HG03066 (cell line): Measurements from ENCODE around the gene INPP4B.

Source experiments
- ATAC-seq: cut with Tn5 transposase; IDR thresholded peaks from one replicate; pipeline ENCODE4 v1.9.1; 2021; ENCODE audit warnings: low read depth; ENCODE audit not compliant: unreplicated experiment

The INPP4B gene

DNA sequence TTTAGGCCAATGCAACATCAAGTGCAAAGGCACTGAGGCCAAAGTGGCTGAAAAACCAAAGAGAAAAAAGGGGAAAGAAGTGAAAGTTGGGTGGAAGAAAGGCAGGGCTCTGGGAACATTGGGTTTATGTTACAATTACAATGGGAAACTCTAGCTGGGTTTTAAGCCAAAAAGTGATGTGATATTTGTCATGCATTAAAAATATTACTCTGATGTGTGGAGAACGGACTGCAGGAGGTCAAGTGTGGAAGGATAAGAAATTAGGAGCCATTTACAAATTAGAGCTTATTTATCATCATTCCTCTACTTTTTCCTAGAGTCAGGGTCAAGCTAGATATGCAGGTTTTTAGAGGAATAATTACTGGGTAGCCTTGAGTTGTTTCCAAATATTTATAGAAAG, 516.8 kb downstream of the INPP4B start:
- ATAC-seq, result no peak

DNA sequence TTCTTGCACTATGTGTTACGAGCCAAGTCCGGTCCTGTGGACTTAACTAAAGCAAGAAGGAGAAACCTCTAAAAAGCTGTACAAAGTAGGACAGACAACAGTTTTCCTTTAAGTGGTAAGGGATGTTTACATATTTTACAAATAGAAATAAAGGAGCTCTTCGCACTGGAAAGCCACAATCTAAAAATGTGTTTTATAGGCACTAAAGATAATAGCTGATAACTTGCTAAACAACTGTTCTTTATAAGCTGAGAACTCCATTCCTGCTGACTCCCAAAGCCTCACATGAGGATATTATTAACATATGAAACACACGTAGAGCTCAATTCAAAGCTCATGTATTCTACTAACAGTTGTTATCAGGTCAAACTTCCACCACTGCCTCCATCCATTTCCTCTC, 519.9 kb downstream of the INPP4B start:
- ATAC-seq, result no peak

DNA sequence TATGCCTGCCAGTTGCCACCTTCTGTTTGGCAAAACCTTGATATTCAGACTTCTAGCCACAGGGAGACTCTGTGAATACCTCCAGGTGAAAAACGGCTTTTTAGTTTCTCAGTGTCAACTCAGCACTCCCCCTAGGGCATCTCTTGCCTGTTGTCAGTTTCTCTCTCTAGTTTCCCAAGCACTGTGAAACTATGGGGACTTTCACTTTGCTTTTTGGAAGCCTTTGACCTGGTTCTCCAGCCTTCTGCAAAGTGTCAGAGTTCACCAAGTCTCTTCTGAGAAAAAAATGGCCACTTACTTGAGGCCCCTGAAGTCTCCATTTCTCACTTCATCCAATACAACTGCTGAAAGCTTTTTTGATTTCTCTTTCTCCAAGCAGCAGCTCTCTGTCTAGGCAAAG, 521.5 kb downstream of the INPP4B start:
- ATAC-seq, result no peak

DNA sequence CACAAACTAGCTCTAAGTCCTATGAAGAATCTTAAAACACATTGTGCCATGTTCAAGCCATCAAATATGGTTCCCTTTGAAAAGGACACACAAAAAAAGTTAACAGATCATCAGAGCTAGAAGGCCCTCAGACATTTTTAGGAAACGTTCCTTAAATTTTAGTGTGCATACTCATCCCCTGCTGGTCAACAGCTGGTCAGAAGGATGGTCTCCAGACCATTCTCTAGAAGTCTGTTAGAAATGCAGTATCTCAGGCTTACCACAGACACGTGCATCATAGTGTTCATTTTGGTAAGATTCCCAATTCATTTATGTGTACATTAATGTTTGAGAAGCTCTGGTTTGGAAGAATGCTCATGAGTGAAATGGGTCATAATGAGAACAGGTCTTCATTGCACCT, 523.1 kb downstream of the INPP4B start:
- no peak for ATAC-seq

DNA sequence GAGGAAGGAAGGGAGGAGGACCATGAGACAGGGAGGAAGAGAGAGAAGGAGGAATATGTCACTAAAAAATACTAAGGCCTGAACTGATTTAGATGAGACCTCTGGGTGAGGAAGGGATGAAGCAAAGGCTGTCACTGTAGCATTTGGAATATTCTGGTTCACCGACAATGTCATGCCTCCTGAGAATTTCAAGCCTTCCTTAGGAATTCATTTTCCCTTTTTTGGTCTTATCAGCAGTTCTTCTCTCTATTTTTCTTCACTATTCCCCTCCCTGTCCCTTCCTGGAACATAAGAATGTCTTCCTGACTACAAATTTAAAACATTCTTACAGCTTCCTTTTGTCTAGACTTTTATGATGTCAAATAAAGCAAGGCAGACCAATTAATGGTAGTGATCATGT, 527.8 kb downstream of the INPP4B start:
- ATAC-seq, result no peak

DNA sequence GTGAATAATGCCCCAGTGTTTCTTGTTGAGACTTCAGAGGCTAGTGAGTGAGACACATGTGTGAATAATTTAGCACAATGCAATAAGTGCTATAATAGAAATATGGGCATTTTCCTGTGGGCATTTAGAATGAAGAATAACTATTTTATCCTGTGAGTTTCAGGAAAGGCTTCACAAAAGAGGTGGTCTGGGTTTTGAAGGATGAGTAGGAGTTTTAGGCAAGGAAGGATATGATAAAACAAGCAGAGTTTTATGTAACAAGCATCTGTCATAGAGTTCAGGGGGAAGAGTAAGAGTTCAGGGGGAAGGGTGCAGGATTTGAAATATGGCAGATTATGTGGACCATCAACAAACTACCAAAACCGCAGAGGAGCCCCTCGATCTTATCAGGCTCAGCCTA, 529.2 kb downstream of the INPP4B start:
- ATAC-seq, result no peak

DNA sequence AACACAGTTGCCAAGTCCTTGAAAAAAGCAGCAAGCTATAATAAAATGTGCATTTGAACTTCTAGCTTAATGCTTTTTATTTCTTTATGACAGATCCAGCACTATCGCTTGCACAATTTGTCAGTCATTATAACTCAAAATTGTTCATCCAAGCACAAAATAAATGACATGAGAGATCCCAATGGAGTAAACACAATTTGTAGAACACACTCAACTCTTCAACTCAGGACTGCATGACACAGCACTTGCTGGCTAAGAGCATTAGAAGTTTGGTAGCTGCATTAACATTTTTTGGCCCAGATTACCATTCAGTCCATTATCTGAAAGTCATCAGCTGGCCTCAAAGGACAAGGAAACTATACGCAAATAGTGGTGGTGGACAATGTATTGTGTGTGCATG, 530.1 kb downstream of the INPP4B start:
- ATAC-seq, result no peak

DNA sequence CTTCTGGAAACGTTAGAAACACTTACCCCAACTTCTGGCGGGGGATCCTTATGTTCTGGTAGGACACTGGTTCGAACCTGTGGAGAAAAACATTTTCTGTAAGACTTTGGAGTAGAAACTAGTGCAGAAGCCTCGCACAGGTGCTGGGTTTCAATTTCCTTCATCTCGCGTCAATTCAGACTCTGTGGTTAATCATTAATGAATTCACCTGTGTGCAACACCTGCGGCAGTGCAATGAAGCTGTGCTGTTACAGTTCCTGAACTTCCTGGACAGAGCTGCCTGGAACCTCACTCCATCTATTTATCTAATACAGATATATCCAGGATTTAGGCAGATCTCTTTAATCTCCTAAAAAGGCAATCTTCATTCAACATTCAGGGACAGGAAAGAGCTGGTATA, 531.4 kb downstream of the INPP4B start:
- ATAC-seq, result no peak

DNA sequence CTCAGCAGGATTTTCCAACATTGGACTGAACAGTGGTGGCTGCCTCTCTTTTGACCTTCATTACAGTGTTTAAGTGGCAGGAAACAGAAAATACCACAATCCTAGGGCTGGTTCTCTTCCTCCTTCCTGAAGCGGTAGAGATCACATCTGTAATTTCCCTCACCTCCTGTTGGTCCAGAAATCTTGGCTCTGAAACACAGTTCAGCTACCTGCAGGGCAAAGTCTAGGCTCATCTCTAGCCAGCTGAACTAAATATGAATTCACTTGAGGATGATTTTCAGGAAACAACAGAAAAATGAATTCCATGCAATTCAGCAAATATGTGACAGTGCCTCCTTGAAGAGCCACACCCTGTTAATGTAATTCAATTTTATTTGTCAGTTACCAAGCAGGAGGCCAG, 531.9 kb downstream of the INPP4B start:
- no peak for ATAC-seq

DNA sequence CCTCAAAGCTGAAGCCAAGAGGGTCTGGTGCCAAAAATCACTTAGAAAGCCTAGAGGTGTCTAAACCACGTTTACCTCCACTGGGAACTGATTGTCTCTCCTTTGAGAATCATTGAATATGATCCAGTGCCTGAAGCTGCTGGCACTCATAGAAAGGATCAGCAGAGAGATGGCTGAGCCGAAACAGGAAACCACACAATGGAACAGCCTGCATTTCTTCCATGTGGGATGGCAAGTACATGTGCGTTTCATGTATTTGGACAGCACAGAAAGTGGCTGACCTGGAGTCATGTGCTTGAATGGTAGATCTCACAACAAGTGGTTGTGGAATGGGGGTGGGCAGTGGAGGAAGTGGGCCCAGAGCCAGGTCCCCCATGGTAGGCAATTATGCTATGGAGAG, 533.7 kb downstream of the INPP4B start:
- no peak for ATAC-seq

DNA sequence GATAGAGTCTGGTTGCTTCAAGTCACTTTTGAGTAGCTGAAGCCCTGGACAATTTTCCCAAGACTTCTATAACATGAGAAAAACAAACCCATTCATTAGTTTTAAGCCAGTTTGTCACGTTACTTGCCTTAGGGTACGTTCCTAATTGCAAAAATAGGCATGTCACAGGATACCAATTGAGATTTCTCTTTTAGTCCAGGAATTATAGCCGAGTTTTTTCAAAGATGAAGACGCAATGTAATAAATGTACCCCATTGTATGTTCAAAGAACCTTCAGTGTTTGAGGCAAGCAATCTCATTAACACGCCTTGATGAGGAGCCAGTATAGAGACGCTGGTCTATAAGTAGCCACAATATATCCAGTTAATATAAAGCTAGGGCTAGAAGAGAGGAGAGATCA, 534.2 kb downstream of the INPP4B start:
- ATAC-seq, result no peak

DNA sequence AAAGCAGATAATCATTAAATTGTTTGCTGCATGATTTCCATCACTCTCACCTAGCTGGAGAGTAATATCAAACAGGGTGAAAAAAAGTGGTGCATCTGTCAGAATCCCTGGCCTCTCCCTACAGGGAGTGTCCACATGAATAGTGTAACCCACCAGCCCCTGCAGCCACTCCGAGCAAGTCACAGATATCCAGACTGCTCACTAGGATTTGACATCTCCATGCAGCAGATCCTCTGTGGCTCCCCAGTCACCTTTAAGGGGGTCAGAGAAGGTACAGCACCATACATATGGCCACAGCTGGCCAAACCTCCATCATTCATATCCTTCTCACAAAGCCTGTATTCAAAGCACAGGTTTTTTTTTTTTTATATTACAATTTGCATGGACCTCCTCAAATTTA, 536.3 kb downstream of the INPP4B start:
- ATAC-seq, result no peak

DNA sequence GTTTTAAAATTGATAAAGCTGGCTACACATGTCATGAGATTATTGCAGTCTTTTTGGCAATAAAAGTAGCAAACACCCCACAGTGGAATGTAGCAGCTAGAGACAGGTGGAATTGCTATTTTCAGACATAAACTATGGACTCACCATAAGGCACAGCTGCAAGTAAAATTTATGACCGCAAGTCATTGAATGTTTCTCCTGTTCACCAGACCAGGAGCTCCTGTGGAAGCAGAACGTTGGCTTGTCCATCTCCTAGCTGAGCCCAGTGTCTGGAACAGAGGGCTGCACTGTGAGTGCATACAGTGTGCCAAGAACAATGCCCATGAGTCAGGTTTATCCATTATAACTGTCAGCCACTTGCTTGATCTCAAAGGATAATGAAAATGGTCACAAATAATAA, 538.2 kb downstream of the INPP4B start:
- no peak for ATAC-seq

DNA sequence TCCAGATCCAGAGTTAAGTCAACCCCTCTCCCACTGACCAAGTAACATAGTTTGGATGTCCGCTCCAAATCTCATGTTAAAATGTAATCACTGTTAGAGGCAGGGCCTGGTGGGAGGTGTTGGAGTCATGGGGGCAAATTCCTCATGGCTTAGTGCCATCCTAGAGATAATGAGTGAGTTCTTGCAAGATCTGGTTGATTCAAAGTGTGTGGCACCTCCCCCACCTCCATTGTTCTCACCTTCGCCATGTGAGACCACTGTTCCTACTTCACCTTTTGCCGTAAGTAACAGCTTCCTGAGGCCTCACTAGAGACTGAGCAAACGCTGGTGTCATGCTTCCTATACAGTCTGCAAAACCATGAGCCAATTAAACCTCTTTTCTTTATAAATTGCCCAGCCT, 548.8 kb downstream of the INPP4B start:
- ATAC-seq, result no peak

DNA sequence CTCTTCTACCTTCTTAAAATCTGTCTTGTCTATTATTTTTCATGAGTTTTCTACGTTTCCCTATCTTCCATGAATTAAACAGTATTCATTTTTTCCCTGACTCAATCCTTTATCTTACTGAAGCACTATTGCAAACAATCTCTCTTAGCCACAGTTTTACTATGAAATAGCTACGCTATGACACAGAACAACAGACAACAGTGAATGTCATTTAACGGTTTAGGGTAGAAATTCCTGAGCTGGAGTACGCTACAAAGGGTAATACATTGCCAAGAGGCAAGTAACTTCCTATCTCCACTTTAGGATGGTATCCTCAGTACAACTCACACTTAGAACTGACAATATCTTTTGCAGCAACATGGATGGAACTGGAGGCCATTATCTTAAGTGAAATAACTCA, 552.6 kb downstream of the INPP4B start:
- ATAC-seq, result no peak

DNA sequence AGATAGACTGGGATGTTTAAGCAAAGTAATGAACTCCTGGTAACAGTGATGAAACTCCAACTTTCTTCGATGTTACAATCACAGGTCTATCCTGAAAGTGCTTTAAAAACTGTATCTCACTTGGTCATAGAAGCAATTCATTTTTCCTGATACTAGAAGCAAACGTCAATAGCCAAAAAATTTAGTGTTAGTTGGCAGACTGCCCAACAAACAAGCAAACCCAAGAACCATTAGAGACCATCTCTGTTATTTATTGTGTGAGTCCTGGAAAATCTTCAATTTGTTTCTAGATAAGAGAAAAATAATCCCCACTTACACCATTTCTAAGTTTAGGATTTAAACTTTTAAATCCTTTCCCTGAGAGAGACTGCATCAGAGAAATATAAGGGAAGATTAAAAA, 553.9 kb downstream of the INPP4B start:
- ATAC-seq, result no peak

DNA sequence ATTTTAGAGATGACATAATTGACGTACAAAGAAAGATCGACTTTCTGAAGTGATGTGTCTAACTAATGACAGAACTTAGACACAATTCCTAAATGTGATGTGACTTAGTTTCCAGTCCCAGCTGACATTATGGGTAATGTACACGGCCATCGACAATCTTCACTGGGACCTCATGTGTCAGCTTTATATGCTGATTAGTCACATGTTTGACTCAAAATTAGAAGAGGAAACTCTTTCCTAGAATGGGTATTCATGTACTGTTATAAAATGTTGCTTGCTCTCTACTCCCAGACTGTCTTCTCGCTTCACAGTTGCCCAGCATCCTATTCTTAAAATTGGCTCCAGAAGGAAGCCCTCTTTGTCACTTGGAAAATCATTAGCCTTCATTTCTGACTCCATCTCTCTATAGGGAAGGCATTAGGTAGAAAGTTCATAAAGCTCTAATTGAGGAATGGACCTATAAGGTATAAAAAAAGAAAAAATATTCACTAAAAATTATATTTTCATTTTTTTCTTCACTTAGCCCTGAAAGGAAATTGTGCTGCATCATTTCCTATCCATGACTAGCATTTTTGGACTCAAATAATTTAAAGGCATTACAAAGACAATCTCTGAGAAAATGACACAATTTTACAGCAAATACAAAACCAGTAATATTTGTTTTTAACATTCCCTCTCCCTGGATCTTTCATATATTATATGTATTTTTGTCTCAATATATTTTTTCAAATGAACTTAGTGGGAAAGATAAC, 554.6 kb downstream of the INPP4B start:
- no peak for ATAC-seq

DNA sequence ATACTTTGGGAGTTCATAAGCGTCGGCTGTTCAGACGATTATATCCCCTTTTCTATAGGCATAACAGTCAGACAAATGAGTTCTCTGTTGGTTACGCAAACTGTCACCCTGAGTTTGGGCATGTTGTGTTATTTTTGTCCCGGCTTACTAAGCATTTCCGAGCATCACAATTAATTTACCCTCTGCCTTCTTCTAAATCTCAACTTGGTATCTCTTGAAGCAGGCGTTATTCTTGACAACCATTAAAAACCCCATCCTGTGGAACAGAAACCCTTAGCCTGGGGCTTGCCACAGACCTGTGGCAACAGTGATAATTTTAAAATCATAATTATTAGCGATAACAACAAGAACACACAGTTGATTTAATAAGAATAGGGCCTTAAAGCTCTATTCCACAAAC, 558.7 kb downstream of the INPP4B start:
- ATAC-seq, result no peak

DNA sequence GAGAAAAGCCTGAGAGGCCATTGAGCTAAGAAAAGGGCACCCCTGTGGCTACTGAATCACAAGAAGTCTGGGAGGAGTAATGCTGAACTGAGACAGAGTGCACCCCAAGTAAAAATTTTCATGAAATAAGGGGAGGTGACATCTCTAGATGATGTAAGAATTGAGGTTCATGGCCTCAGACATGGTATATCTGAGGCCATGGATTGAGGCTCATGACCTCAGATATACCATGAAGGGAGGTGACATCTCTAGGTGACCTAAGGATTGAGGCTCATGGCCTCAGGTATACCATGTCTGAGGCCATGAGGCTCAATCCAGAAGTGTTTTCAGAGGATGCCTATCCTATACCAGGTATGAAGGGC, 560.9 kb downstream of the INPP4B start:
- ATAC-seq, result no peak

DNA sequence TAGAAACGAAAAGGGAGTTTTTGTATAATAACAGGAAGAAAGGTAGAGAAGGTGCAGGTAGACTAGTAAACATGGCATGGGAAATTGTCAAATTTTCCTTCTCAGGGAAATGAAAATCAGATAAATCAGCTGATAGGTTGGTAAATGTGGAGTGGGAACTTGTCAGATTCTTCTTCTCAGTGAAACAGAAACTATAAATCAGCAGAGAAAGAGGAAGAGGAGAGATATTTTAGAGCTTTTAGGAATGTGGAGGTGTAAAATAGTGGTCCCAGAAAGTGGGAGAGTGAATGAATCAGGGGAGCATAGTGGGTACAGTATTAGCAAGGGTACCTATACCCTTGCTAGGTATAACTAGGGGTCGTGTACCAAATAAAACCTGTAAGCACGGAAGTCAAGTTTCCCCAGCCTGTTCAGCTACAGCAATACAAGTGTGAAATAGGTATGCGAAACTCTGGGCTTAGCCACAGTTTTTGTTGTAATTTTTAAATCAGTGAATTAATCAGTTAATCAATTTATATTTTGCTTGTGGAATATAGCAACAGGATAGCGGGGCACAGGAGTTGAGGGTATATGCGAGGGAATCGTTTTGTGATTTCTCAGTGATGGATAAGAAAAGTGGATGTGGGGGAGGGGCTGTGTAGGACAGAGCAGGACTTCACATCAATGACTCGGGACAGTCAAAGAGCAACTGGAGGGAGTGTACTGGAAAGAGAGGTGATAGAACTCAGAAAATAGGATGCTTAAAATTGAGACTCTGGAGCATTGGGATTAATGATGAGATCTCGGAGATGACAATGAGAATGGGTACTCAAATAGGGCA, 561.5 kb downstream of the INPP4B start:
- no peak for ATAC-seq

DNA sequence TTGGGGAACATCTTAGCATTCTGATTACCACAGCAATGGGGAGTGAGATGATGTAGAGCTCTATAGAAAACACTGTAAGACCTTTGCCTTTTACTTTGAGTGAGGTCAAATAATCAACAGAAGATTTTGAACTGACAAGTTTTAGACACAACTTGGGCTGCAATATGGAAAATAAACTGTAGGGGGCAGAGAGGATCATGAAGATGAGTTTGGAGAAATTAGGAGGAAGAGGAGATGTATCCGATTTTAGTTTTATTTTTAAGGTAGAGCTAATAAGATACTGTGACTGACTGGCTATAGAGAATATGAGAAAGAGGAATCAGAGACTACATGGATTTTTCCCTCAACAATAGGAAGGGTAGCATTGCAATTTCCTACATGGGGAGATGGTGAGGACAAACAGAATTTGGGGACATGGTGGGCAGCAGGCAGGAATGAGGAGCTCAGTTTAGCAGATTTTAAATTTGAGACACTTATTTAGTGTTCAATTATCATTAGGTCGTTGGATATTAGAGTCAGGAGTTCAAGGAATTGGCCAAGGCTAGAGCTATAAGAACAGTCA, 563.1 kb downstream of the INPP4B start:
- ATAC-seq, result no peak

DNA sequence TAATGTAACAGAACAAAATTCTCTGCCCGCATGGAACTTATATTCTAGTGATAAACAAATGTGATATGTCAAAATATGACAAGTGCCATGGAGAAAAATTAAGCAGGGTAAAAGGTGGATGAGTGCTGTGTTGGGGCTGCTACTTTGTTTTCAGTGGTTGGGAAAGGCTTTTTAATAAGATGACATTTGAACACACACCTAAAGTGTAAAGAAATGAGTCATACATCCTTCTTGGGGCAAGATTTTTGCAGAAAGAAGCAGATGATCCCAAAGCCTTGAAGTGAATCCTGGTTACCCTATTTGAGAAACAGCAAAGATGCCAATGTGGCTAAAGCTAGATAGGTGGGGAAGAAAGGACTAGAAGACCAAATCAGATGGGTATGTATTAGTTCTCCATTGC, 564.1 kb downstream of the INPP4B start:
- ATAC-seq, result no peak
